H9 (cell line): ENCODE data around the gene TMEM170B. TPM values are rescaled to one million over a fixed set of nuclear protein-coding genes. Genes with fewer than 3 reads are reported as not detected.

ENCODE experiments used
- DNase-seq: peaks from one replicate; pipeline ENCODE4 v3.0.0-alpha.2; 2017
- H2AFZ ChIP-seq: one replicate; pipeline ENCODE4 v1.6.1; 2013; ENCODE audit warnings: mild to moderate bottlenecking, low read length, control low read depth, moderate library complexity
- H2AK5ac ChIP-seq: 2 replicates; pipeline ENCODE4 v1.6.1; 2013; ENCODE audit warnings: low read length, control low read depth, mixed read lengths; ENCODE audit not compliant: insufficient read length
- H2BK120ac ChIP-seq: one replicate; pipeline ENCODE4 v1.6.1; 2013; ENCODE audit warnings: low read depth, mild to moderate bottlenecking, low read length, control low read depth, inconsistent platforms; ENCODE audit not compliant: poor library complexity, severe bottlenecking
- H2BK12ac ChIP-seq: 2 replicates; pipeline ENCODE4 v1.6.1; 2013; ENCODE audit warnings: low read length, control low read depth, mixed read lengths, low read depth; ENCODE audit not compliant: insufficient read length
- H2BK15ac ChIP-seq: 2 replicates; pipeline ENCODE4 v1.6.1; 2013; ENCODE audit warnings: low read depth, low read length, control low read depth
- H2BK20ac ChIP-seq: one replicate; pipeline ENCODE4 v1.6.1; 2013; ENCODE audit warnings: low read depth, mild to moderate bottlenecking, low read length, control low read depth, inconsistent platforms; ENCODE audit not compliant: poor library complexity, severe bottlenecking
- H2BK5ac ChIP-seq: 2 replicates; pipeline ENCODE4 v1.6.1; 2013; ENCODE audit warnings: low read length, control low read depth, mixed read lengths; ENCODE audit not compliant: insufficient read length
- H3K14ac ChIP-seq: 2 replicates; pipeline ENCODE4 v1.6.1; 2013; ENCODE audit warnings: low read length, control low read depth; ENCODE audit not compliant: insufficient read depth
- H3K18ac ChIP-seq: 2 replicates; pipeline ENCODE4 v1.6.1; 2013; ENCODE audit warnings: low read depth, mild to moderate bottlenecking, mixed read lengths, low read length, control low read depth; ENCODE audit not compliant: insufficient read length
- H3K23ac ChIP-seq: 2 replicates; pipeline ENCODE4 v1.6.1; 2013; ENCODE audit warnings: low read length, control low read depth, mixed read lengths, low read depth; ENCODE audit not compliant: insufficient read length
- H3K23me2 ChIP-seq: 2 replicates; pipeline ENCODE4 v1.6.1; 2013; ENCODE audit warnings: low read depth, mild to moderate bottlenecking, mixed read lengths, low read length, control low read depth; ENCODE audit not compliant: insufficient read length, poor library complexity, severe bottlenecking
- H3K27ac ChIP-seq: 2 replicates; pipeline ENCODE4 v1.5.1; 2013; ENCODE audit warnings: low read length, control low read depth, mixed read lengths, low read depth; ENCODE audit not compliant: insufficient read length
- H3K27me3 ChIP-seq: 2 replicates; pipeline ENCODE4 v1.6.1; 2013; ENCODE audit warnings: low read length, control low read depth, inconsistent platforms; ENCODE audit not compliant: insufficient read depth
- H3K4ac ChIP-seq: 2 replicates; pipeline ENCODE4 v1.6.1; 2013; ENCODE audit warnings: low read depth, mild to moderate bottlenecking, control low read depth, inconsistent platforms, low read length, moderate library complexity
- H3K4me1 ChIP-seq: 2 replicates; pipeline ENCODE4 v1.6.1; 2013; ENCODE audit warnings: low read length, control low read depth, inconsistent platforms; ENCODE audit not compliant: insufficient read depth
- H3K4me2 ChIP-seq: 2 replicates; pipeline ENCODE4 v1.6.1; 2013; ENCODE audit warnings: low read length, control low read depth, mixed read lengths; ENCODE audit not compliant: insufficient read length, insufficient read depth
- H3K56ac ChIP-seq: 2 replicates; pipeline ENCODE4 v1.6.1; 2013; ENCODE audit warnings: low read depth, mild to moderate bottlenecking, mixed read lengths, low read length, control low read depth; ENCODE audit not compliant: insufficient read length
- H3K79me1 ChIP-seq: 2 replicates; pipeline ENCODE4 v1.6.1; 2013; ENCODE audit warnings: low read depth, mild to moderate bottlenecking, moderate library complexity, low read length, control low read depth, inconsistent platforms; ENCODE audit not compliant: insufficient read depth, poor library complexity, severe bottlenecking
- H3K79me2 ChIP-seq: 2 replicates; pipeline ENCODE4 v1.6.1; 2013; ENCODE audit warnings: low read length, control low read depth, inconsistent platforms; ENCODE audit not compliant: insufficient read depth
- H3K9ac ChIP-seq: 2 replicates; pipeline ENCODE4 v1.6.1; 2013; ENCODE audit warnings: low read length, control low read depth, mixed read lengths; ENCODE audit not compliant: insufficient read length; ENCODE audit errors: extremely low read depth
- H3K9me3 ChIP-seq: one replicate; pipeline ENCODE4 v1.6.1; 2013; ENCODE audit warnings: low read depth, low read length, inconsistent platforms; ENCODE audit not compliant: control insufficient read depth
- H3T11ph ChIP-seq: one replicate; pipeline ENCODE4 v1.6.1; 2013; ENCODE audit warnings: mild to moderate bottlenecking, low read length, control low read depth, inconsistent platforms
- H4K20me1 ChIP-seq: one replicate; pipeline ENCODE4 v1.6.1; 2013; ENCODE audit not compliant: control insufficient read depth, insufficient read length, insufficient read depth
- H4K5ac ChIP-seq: 2 replicates; pipeline ENCODE4 v1.6.1; 2013; ENCODE audit warnings: low read depth, mild to moderate bottlenecking, mixed read lengths, low read length, control low read depth; ENCODE audit not compliant: insufficient read length
- H4K8ac ChIP-seq: replicated peaks from 2 replicates; pipeline ENCODE4 v1.6.1; 2013; ENCODE audit warnings: low read length, control low read depth, mixed read lengths, low read depth; ENCODE audit not compliant: insufficient read length
- H4K91ac ChIP-seq: 2 replicates; pipeline ENCODE4 v1.6.1; 2013; ENCODE audit warnings: low read depth, mild to moderate bottlenecking, moderate library complexity, mixed read lengths, low read length, control low read depth; ENCODE audit not compliant: insufficient read length
- H3K27ac Mint-ChIP-seq, 3 experiments: 2 replicates in 2 of 3; 3 replicates in 1 of 3; pipeline ENCODE4 v1.8.0; 2020 to 2021; ENCODE audit warnings: mixed read lengths in 3 of 3, mild to moderate bottlenecking in 1 of 3, moderate library complexity in 1 of 3
- H3K27me3 Mint-ChIP-seq: 2 replicates; pipeline ENCODE4 v1.8.0; 2021; ENCODE audit warnings: low read depth, mild to moderate bottlenecking, moderate library complexity, mixed read lengths
- H3K36me3 Mint-ChIP-seq, 3 experiments: 2 replicates in 2 of 3; 3 replicates in 1 of 3; pipeline ENCODE4 v1.8.0; 2020 to 2021; ENCODE audit warnings: low read depth in 3 of 3, mixed read lengths in 3 of 3; ENCODE audit not compliant: insufficient read depth in 1 of 3
- H3K4me1 Mint-ChIP-seq, 2 experiments: 2 replicates each; pipeline ENCODE4 v1.8.0; 2020; ENCODE audit warnings: mixed read lengths in 2 of 2
- H3K4me3 Mint-ChIP-seq, 2 experiments: 2 replicates in 1 of 2; 3 replicates in 1 of 2; pipeline ENCODE4 v1.8.0; 2020 to 2021; ENCODE audit warnings: mild to moderate bottlenecking in 2 of 2, mixed read lengths in 2 of 2, moderate library complexity in 1 of 2
- H3K9me3 Mint-ChIP-seq, 2 experiments: 2 replicates in 1 of 2; 3 replicates in 1 of 2; pipeline ENCODE4 v1.8.0; 2020; ENCODE audit warnings: mild to moderate bottlenecking in 2 of 2, mixed read lengths in 2 of 2, moderate library complexity in 1 of 2
- WGBS: extraction: QIAGEN DNeasy Blood & Tissue Kit; methylation state at CpG from one replicate; pipeline ENCODE4 v1.1.7; 2013; ENCODE audit warnings: missing lambda C conversion rate, low lambda C conversion rate, mixed read lengths; ENCODE audit not compliant: insufficient read length; ENCODE audit errors: extremely low coverage; 5-methylcytosine and 5-hydroxymethylcytosine counted together
- total RNA-seq: library from RNA; stranded (reverse); gene quantifications from 2 replicates; pipeline ENCODE4 v1.2.1, GENCODE V29; 2021
- TF ChIP-seq, protein P1 (sequence below): fragments of 200-600 bp; sonication (generic); conservative IDR thresholded peaks from 3 replicates; pipeline ENCODE4 v1.8.0; 2021; ENCODE audit warnings: antibody characterized with exemption, mild to moderate bottlenecking

Gene TMEM170B
- total RNA-seq, 1 experiment from 2014 or later, result 2.9 TPM

DNA sequence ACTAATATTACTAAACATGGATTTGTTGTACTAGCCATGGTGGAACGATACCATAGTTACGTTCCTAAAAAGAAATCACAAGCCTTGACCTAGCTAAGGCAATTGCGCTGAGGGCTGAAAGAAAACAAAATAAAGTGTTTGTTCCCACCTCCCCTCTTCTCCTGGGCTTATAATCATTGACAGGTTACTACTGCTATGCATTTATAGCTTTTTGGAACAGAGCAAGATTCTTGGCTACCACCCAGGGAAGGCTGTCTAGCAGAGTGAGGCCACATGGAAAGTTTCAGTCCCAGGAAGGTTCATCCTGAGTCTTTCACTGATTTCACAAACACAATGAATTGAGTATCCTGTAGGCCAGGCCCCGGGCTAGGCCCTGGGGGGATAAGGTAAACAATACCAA, 84.6 kb downstream of the TMEM170B start:
- Histone ChIP-seq H2BK20ac (no peak overlapping the region), H2BK12ac (no peak overlapping the region), H4K20me1 (no peaks in the 10 kb centered on the region), H3K9ac (no peak overlapping the region), H4K8ac (no peak overlapping the region), H2BK120ac (no peak overlapping the region), H3K56ac (no peak overlapping the region), H3K9me3 (no peaks in the 10 kb centered on the region), H4K5ac (no peak overlapping the region), H2AK5ac (no peak overlapping the region), H3K4me1 (no peaks in the 10 kb centered on the region), H3K23ac (no peak overlapping the region), H3K23me2 (no peaks in the 10 kb centered on the region), H3K14ac (no peak overlapping the region), H3T11ph (no peak overlapping the region), H2AFZ (no peak overlapping the region), H3K4me2 (no peak overlapping the region), H2BK5ac (no peak overlapping the region), H3K4ac (no peak overlapping the region), H3K27ac (no peak overlapping the region), H3K79me2 (no peaks in the 10 kb centered on the region), H2BK15ac (no peak overlapping the region), H3K79me1 (no peaks in the 10 kb centered on the region), H4K91ac (no peak overlapping the region), H3K18ac (no peak overlapping the region), H3K27me3 (no peaks in the 10 kb centered on the region)
- TF ChIP-seq, protein P1, sequence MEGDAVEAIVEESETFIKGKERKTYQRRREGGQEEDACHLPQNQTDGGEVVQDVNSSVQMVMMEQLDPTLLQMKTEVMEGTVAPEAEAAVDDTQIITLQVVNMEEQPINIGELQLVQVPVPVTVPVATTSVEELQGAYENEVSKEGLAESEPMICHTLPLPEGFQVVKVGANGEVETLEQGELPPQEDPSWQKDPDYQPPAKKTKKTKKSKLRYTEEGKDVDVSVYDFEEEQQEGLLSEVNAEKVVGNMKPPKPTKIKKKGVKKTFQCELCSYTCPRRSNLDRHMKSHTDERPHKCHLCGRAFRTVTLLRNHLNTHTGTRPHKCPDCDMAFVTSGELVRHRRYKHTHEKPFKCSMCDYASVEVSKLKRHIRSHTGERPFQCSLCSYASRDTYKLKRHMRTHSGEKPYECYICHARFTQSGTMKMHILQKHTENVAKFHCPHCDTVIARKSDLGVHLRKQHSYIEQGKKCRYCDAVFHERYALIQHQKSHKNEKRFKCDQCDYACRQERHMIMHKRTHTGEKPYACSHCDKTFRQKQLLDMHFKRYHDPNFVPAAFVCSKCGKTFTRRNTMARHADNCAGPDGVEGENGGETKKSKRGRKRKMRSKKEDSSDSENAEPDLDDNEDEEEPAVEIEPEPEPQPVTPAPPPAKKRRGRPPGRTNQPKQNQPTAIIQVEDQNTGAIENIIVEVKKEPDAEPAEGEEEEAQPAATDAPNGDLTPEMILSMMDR, result no peak
- H3K4me1 Mint-ChIP-seq, result no peaks in the 10 kb centered on the region
- no CpG with 5 or more reads among the region's 4 CpGs for WGBS
- no peak overlapping the region for H3K4me3 Mint-ChIP-seq
- H3K27me3 Mint-ChIP-seq, result no peaks in the 10 kb centered on the region
- H3K27ac Mint-ChIP-seq, result no peak overlapping the region
- H3K9me3 Mint-ChIP-seq, result peaks cover 0 to 9% of the 10 kb centered on the region in 2 experiments; a peak in 1 of 5 replicates
- no peak for DNase-seq
- H3K36me3 Mint-ChIP-seq, result peaks cover 0 to 2% (median 0%) of the 10 kb centered on the region in 3 experiments; a peak in 1 of 7 replicates
